ENCODE data around the gene MAP3K10.

Gene MAP3K10

DNA sequence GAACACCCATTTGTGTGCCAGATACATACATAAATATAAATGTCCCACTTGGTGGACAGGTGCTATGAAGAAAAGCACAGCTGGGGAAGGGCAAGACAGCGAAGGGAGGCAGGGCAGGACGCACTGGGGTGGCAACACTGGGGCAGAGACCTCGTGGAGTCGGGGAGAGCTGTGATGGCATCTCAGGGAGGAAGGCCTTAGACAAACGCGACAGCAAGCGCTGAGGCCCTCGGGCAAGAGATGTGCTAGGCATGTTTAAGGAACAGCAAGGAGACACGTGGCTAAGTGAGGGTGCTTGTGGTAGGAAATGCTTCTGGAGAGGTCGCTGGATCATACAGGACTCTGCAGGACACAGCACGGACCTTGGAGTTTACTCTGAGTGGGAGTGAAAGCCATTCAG lies 58.6 kb downstream of the MAP3K10 start:
- no peak for DNase-seq (ENCODE audit: low spot score)

DNA sequence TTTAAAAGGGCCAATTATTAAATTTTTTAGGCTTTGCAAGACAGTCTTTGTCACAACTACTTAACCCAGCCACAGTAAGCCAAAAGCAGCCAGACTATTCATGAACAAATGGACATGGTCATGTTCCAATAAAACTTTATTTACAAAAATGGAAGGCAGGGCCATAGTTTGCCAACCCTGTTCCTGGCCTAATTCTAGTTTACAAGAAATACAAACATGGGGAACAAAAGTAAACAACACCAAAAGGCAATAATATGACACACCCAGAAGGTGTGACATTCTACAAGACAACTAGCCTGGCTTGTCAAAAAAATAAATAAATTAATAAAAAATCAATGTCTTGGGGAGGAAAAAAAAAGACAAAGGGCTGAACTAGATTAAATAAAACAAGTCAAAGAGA lies 60.0 kb downstream of the MAP3K10 start:
- no peak for DNase-seq (ENCODE audit: low spot score)

DNA sequence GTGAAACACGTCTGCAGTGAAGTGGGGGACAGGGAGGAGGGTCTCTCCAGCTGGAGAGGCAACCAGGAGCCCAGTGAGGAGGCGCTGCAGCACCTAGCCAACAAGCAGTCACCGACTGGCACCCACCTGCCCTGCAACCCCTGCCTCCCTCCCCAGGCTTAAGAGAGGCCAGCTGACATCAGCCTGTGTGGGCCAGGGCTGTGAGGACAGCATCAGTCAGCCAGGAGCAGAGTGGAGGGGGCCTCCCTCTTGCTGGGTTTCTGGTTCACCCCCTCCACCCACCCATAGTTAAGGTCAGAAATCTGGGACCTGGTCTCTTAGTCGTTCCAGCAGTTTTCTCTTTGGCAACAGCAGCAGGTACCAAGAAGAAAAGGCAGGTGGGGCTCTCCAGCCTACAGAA lies 60.8 kb downstream of the MAP3K10 start:
- no peak for DNase-seq (ENCODE audit: low spot score)

DNA sequence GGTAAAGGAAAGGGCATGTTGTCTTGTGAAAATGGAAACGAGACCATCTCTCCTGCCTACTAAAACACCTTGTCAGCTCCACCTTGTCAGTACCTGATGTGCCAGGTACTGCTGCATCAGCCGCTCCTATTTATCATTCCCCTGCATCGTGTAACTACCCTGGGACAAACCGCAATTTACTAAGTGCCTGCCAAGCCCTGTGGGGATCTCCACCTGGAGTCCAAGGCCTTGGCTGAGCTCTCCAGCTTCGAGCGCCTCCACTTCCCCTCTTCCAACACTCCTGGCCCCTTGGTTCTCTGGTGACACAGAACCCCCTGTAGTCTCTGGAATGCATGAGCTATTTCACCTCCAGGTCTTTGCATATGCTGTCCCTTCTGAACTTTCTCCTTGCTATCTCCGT lies 61.2 kb downstream of the MAP3K10 start:
- no peak for DNase-seq (ENCODE audit: low spot score)

DNA sequence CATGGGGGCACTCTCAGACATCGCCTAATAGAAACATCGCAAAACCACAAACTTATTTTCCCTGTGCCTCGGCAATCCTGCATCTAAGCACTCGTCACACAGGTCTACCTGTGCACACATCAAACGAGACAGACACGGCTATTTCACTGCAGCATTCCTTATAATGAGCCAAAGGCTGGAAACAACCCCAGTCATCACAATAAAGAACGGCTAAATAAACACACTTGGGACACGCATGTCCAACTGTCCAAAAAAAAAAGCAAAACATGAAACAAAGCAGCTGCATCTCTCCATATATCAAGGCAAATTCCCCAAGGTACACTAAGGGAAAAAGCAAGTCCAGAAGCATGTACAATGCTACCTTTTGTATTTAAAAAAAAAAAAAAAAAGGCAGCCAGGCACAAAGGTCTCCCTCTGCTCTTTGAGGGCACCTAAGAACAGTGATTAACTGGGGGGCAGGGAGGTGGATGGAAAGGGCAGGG lies 62.4 kb downstream of the MAP3K10 start:
- no peak for DNase-seq (ENCODE audit: low spot score)

DNA sequence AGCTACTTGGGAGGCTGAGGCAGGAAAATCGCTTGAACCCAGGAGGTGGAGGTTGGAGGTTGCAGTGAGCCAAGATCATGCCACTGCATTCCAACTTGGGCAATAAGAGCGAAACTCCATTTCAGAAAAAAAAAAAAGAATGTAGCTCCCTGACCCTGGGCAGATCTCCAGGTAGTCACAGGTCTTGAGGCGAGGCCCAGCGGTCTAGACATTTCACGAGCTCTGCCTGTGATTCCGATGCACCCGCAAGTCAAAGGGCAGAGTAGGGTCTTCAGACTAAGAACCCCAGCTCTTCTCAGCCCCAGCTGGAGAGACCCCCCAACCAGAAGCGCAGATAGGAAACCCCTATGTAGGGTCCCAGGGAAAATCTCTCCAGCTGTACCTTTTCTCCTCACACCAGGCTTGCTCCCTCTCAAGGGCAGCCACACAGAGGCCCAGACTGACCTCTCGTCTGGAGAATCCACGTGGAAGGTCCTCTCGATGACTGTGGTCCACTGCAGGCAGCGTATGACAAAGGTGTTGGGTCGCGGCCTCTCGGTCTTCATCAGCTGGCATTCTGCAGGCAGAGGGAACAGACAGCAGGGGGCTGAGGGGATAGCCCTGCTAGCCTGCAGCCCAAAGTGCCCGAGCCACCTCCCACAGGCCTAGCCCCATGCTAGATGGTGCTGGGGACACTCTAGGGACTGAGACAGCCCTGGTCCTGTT lies 63.6 kb downstream of the MAP3K10 start:
- DNase-seq (ENCODE audit: low spot score): no peak

DNA sequence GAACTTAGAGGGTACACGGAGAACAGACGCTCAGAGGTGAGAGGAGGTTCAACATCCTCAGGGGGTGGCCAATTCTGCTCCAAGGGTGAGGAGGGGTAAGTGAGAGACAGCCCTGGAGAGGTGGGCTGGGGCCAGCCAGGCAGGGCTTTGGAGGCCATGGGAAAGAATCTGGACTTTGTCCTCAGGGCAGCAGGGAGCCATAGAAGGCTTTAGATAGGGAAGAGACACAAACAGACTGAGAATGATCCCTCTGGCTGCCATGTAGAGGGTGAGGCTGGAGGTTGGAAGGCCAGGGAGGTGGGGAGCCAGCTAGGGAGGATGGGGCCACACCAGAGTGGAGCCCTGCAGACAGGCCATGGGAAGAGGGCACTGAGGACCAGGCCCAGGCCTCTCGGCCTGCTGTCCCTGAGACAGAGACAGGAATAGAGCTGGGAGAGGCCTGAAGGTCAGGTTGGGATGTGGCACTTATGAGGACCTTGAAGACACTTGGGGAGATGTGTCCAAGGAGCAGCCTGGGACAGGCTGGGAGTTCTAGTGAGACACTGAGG lies 64.5 kb downstream of the MAP3K10 start:
- no peak for DNase-seq (ENCODE audit: low spot score)

DNA sequence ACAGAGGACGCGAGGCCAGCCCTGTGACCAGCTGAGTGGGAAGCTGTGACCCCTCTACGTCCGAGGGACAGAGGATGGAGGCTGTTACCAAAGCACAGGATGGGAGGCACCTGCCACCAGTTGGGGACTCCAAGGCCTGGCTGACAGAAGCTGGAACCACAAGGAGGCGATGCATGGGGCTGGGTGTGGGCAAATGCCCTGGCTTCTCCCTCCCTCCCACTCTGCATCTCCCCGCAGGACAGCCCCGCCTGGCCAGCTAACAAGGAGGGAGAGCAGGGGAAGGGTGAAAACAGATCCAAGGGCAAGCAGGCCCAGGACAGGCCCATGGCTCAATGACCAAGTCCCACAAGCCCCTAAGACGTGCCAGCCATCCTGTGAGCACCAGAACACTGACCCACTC lies 65.3 kb downstream of the MAP3K10 start:
- no peak for DNase-seq (ENCODE audit: low spot score)

DNA sequence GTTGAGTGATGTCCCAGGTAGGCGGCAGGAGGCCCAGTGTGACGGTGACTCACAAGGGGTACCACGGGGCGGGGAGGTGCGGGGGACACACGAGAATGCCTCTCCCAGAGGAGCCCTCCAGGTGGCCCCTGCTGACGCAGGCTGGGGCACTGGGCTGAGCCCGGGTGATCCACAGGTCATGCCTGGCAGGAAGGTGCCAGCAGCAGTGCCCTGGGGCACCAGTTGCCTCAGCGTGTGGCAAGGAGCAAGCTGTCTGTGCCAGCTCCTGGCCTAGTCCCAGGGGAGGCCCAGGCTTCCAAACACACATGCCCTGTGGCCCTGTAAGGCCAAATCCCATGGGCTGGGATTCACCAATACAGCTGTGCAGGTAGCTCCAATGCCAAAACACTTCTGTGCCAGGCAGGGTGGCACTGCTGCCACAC lies 65.9 kb downstream of the MAP3K10 start:
- DNase-seq (ENCODE audit: low spot score): no peak

DNA sequence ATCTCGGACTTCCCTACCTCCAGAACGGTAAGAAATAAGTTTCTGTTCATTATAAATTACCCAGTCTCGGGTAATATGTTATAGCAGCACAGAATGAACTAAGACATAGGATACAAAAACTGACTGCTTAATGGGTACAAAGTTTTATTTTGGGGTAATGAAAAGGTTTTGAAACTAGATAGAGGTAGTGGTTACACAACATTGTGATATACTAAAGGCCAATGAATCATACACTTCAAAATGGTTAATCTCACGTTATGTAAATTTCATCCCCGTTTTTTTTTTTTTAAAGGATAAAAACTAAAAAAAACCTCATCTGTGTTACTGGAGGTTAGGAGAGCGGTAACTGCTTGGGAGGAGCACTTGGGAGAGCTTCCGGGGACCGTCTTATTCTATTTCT lies 70.4 kb downstream of the MAP3K10 start:
- DNase-seq (ENCODE audit: low spot score): no peak

DNA sequence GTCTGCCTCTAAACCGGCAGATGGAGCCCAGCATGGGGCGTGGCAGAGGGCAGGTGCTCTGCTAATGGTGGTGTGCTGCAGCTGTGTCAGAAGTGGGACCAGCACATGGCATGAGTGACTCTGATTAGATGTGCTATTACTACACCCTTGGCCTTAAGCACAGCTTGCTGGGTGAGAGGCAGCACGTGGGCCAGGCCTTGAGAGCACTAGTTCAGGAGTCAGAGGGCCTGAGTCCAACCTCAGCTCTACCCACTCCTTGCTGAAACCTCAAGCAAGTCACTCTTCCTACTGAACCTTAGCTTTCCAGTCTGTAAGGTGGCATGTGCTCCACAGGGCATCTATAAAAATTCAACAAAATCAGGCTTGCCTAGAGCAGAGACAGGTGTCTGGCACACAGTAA lies 71.2 kb downstream of the MAP3K10 start:
- DNase-seq (ENCODE audit: low spot score): no peak

DNA sequence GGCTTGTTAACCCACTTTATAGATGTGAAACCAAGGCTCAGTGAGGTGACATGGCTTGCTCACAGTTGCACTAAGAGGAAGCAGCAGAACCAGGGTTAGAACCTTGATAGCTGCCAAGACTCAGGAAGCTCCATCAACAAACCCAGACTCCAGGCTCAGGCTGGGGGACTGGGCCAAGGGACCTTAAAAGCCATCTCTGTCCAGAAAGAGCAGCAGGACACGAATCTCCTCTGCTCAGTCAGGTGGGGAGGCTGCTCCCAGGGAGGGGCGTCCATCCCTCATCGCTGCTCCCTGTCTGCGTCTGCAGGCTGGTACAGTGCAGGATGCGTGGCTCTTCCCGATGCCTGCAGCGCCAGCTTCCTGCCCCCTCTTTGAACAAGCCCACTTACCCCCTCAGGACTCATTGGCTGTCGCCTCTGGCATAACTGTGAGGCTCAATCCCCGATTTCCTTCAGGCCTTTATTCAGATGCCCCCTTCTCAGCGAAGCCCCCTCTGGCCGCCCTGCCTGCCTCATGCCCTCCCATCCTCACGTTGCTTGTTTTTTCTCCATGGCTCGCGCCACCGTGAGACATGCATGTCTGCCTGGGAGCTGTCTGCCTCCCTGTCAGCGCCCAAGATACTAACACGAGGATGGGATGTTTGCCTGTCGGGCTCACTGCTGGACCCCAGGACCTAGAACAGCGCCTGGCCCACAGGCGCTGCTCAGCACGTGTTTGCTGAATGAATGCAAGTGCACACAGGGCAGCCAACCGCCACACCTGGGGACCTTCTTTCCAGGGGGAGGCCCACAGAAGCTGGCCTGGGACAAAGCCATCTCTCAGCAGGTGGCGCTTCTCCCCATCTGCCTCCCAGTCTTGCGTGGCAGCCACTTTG lies 72.5 kb downstream of the MAP3K10 start:
- DNase-seq (ENCODE audit: low spot score): no peak

DNA sequence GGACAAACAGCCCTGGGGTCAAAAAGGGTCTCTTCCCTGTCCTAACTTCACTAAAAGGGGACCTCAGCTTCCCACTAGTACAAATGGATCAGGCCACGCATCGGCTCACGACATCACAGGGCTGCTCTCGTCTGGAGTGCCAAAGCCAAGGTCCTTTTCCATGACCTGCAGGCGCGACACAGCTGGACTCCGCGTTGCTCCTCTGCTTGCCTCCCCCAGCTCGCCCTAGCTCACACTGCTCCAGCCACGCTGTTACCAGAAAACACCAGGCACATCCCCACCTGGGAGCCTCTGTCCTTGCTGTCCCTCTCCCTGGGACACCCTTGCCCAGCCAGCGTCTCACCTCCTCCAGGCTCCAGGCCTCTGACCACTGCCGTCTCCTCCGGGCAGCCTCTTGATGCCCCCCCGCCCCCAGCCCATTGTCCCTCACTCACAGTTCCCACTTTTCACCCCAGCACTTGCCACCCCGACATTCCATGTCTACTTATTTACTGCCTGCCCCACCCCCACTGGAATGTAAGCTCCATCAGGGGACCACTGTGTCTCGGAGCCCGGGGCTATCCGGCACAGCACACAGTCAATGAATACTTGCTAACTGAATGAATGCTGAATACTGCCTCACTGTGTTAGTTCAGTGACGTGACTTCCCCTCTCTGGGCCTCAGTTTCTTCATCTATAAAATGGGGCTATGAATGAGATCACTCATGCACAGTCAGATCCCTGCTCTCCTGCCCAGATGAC lies 73.3 kb downstream of the MAP3K10 start:
- no peak for DNase-seq (ENCODE audit: low spot score)
